ENCODE data around the gene ZNF804B.

DNA sequence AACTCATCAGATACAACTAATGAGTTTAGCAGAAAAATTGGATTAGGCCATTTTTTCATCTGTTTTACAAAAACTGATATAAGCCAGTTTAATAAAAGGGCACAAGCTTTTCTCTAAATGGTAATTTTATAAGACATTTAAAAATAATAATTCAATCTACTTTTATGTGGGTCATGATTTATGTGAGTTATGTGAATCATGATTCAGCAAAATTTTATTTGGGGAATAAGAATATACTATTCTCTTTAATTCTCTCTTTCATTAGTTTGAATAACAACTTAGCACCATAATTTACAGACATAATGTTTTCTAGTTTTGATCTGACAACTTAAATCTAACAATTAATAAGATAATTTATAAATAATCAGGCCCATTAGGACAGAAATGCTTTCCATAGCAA, 99.8 kb downstream of the ZNF804B start:
- TF ChIP-seq, protein P1, sequence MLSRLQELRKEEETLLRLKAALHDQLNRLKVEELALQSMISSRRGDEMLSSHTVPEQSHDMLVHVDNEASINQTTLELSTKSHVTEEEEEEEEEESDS (CRISPR knock-in tag; IDR thresholded peaks at IDR 0.05): no peak
- TF ChIP-seq RAD51 (IDR thresholded peaks at IDR 0.05; ENCODE audit: borderline replicate concordance, low read depth) (no peak), CBX1 (IDR thresholded peaks at IDR 0.05; ENCODE audit: low read depth) (no peak)
- TF ChIP-seq, protein P2, sequence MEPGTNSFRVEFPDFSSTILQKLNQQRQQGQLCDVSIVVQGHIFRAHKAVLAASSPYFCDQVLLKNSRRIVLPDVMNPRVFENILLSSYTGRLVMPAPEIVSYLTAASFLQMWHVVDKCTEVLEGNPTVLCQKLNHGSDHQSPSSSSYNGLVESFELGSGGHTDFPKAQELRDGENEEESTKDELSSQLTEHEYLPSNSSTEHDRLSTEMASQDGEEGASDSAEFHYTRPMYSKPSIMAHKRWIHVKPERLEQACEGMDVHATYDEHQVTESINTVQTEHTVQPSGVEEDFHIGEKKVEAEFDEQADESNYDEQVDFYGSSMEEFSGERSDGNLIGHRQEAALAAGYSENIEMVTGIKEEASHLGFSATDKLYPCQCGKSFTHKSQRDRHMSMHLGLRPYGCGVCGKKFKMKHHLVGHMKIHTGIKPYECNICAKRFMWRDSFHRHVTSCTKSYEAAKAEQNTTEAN (CRISPR knock-in tag; IDR thresholded peaks at IDR 0.05): no peak
- TF ChIP-seq, protein P3, sequence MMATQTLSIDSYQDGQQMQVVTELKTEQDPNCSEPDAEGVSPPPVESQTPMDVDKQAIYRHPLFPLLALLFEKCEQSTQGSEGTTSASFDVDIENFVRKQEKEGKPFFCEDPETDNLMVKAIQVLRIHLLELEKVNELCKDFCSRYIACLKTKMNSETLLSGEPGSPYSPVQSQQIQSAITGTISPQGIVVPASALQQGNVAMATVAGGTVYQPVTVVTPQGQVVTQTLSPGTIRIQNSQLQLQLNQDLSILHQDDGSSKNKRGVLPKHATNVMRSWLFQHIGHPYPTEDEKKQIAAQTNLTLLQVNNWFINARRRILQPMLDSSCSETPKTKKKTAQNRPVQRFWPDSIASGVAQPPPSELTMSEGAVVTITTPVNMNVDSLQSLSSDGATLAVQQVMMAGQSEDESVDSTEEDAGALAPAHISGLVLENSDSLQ (IDR thresholded peaks at IDR 0.05): no peak

Data from K562 (cell line).